Inflammatory macrophage (primary cell): ENCODE data around the gene LAMB1.
A peak's percentile ranks its signal among the peaks of the same experiment; 100 is the strongest.
"Not testable (repeated sequence)": the region's sequence is repeated elsewhere in the genome, so short reads cannot be mapped to it uniquely, and the experiment has no call there.

Source experiments
- DNase-seq, 2 donors: peaks; one replicate each; pipeline ENCODE4 v3.0.0-alpha.2; 2020 to 2022

Gene LAMB1

DNA sequence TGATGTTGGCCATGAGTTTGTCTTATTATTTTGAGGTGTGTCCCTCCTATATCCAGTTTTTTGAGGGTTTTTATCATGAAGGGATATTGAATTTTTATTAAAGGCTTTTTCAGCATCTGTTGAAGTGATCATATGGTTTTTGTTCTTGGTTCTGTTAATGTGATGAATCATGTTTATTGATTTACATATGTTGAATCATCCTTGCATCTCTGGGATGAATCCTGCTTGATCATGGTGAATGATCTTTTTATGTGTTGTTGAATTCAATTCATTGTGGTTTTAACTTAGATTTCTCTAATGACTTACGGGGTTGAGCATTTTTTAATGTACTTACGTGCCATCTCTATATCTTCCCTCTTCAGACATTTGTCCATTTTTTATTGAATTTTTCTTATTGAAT is 89.1 kb downstream of the LAMB1 start:
- no peak for DNase-seq

GRCh38 chr7:107911981-107912380 is 91.0 kb downstream of the LAMB1 start:
- DNase-seq, result no peak

DNA sequence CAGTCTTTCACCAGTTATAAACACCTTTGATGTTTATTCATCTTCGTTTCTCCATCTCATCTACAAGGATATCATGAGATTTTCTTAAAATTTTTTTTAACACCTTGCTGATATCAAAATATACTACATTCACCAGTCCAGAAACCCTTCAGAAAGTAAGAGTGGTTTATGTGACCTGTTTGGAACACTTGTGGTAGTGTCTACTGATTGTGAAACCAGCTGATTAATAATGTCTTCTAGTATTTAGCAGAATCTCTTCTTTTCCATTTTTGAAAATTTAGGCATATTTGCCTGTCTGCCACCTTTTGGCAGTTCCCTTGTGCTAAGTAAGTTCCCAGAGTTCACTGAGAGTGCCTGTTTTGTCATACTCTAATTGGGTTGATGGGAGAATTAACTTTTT is 93.5 kb downstream of the LAMB1 start:
- DNase-seq, result no peak

- peak; percentile 61 to 95 for DNase-seq
Observed at GRCh38 chr7:107907790-107908189, 95.2 kb downstream of the LAMB1 start.

GRCh38 chr7:107902381-107902780 is 100.6 kb downstream of the LAMB1 start:
- no peak for DNase-seq

DNA sequence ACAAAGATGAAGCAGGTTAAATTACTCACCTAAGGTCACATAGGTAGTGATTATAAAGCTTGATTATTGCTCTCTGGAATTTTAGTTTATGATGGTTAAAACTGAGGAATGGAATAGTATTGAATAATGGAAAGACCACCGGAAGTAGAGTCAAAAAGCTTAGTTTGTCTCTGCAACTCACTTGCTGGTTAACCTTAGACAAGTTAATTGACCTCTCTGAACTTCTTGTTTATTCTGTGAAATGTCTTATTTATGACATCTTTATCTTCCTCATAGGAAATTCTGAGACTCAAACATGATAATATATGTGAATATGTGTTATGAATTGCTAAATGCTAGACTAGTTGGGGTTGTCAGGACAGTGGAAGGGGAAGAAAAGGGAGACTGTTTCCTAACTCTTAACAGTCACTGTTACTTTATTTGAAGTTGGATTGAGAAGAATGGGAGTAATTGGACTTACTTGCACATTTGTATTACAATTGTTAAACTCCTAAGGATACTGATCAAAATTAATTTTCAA is 102.4 kb downstream of the LAMB1 start:
- DNase-seq, result peak in 1 of 2 donors; percentile 52

GRCh38 chr7:107898997-107899594 is 103.9 kb downstream of the LAMB1 start:
- no peak for DNase-seq

DNA sequence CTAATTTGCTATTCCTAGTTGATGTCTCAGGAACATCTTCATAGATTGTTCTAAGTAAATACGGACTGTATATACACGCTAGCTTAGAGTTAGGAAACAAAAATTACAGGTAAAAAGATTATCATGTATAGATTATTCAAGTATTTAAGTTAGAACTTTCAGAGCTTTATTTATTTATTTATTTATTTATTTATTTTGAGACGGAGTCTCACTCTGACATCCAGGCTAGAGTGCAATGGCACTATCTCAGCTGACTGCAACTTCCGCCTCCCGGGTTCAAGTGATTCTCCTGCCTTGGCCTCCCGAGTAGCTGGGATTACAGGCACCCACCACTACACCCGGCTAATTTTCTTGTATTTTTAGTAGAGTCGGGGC is 110.6 kb downstream of the LAMB1 start:
- not testable (repeated sequence) for DNase-seq

GRCh38 chr7:107891636-107892366 is 111.2 kb downstream of the LAMB1 start:
- peak; percentile 38 to 44 for DNase-seq

GRCh38 chr7:107890962-107891635 is 111.9 kb downstream of the LAMB1 start, which contains the start of gene DLD:
TSS of gene DLD (plus strand) at chr7:107891183. CDS start at chr7:107891251, 68 bp downstream.
- DNase-seq, result peak; percentile 93 to 96

GRCh38 chr7:107890493-107890961 is 112.4 kb downstream of the LAMB1 start:
- no peak for DNase-seq

DNA sequence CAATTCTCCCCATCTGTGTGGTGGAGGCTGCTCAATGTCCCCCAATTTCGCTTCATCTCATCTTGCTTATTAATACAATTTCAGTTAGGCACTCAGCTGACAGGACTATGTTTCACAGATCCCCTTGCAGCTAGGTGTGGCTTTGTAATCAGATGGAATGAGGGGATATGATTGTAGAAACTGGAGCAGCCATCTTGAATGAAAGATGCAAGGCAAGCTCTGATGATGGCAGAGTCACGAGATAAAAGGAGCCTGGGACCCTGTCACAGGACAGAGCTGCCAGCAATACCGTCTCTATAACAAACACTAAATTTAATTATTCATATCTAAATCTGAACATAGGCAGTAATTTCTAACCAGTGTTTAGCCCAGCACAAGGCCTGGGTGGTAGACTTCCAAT is 113.0 kb downstream of the LAMB1 start:
- no peak for DNase-seq

DNA sequence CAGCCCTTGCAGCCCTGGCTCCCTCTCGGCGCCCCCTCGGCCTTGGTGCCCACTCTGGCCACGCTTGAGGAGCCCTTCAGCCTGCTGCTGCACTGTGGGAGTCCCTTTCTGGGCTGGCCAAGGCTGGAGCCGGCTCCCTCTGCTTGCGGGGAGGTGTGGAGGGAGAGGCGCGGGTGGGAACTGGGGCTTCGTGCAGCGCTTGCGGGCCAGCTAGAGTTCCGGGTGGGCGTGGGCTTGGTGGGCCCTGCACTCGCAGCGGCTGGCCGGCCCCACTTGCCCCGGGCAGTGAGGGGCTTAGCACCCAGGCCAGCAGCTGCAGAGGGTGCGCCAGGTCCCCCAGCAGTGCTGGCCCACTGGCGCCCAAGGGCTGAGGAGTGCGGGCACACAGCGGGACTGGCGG is 115.1 kb downstream of the LAMB1 start:
- not testable (repeated sequence) for DNase-seq

GRCh38 chr7:107884066-107884818 is 118.7 kb downstream of the LAMB1 start:
- no peak for DNase-seq

DNA sequence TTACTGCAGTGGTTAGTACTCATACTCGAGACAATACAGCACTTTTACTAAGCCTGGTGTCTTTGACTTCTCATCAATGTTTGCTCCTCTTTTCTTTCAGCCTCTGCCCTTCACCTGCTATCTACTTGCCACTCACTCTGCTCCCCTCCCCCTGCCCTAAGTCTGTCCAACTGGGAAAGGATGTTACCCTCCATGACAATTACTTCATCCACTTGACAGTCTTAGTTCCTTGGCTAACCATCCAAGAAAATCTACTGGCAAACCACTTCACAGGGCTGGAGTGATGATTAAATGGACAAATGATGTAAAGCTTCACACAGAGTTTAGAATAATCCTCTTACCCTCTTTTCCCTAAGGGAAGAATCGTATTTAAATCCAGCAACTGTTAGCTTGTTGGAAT is 120.2 kb downstream of the LAMB1 start:
- DNase-seq, result no peak

- DNase-seq, result peak; percentile 55
Observed at GRCh38 chr7:107879400-107880035, 123.4 kb downstream of the LAMB1 start.

GRCh38 chr7:107878636-107879035 is 124.3 kb downstream of the LAMB1 start:
- no peak for DNase-seq

- no peak for DNase-seq
Observed at GRCh38 chr7:107877731-107878382, 125.1 kb downstream of the LAMB1 start.

DNA sequence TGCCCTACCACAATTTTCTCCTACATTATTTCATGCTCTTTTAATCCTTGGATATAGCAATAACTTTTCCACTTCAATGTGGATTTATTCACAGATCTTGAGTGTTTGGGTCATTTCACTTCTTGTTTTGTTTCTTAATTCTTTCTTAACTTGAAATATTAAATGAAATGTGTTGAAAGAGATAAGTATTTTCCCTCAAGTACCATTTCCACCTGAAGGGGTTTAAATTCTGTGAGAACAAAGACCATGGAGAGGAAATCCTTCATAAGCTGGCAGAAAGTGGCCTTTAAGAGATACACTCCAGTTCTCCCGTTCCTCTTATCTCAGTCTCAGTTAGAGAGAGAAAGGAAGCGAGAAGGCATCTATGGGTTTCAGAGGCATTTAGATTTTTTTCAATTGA is 126.0 kb downstream of the LAMB1 start:
- DNase-seq, result no peak

GRCh38 chr7:107874605-107875446 is 128.1 kb downstream of the LAMB1 start:
- DNase-seq, result peak; percentile 68 to 71

GRCh38 chr7:107874111-107874510 is 128.8 kb downstream of the LAMB1 start:
- no peak for DNase-seq
